HCT116 (cell line): ENCODE results near the gene CDIP1.

Source experiments
- CTCF ChIP-seq, 3 experiments: fragments of 200-600 bp in 1 of 3; sonication (generic) in 1 of 3; IDR thresholded peaks in 2 of 3; conservative IDR thresholded peaks in 1 of 3; 2 replicates each; pipeline ENCODE4 v1.5.1; 2012 to 2017; ENCODE audit warnings: low read depth in 2 of 3, low read length in 2 of 3, antibody characterized with exemption in 1 of 3, borderline replicate concordance in 1 of 3, control low read depth in 1 of 3, mild to moderate bottlenecking in 1 of 3, mixed read lengths in 1 of 3, mixed run types in 1 of 3, moderate library complexity in 1 of 3; ENCODE audit not compliant: insufficient read depth in 1 of 3
- ELF1 ChIP-seq: IDR thresholded peaks from 2 replicates; pipeline ENCODE4 v1.6.1; 2012; ENCODE audit warnings: low read depth, borderline replicate concordance
- EZH2 ChIP-seq: fragments of 200-600 bp; sonication (generic); IDR thresholded peaks from 2 replicates; pipeline ENCODE4 v1.6.1; 2017; ENCODE audit warnings: antibody characterized with exemption, mixed run types
- POLR2A ChIP-seq: IDR thresholded peaks from 2 replicates; pipeline ENCODE4 v1.7.0; 2011; ENCODE audit warnings: borderline replicate concordance; ENCODE audit not compliant: insufficient read depth, insufficient read length; ENCODE audit errors: extremely low read depth
- POLR2AphosphoS5 ChIP-seq: IDR thresholded peaks from 2 replicates; pipeline ENCODE4 v1.6.1; 2011; ENCODE audit warnings: mild to moderate bottlenecking, low read depth, low read length, moderate library complexity
- SIN3A ChIP-seq: IDR thresholded peaks from 2 replicates; pipeline ENCODE4 v1.6.1; 2012; ENCODE audit warnings: low read depth
- TCF7L2 ChIP-seq: IDR thresholded peaks from 2 replicates; pipeline ENCODE4 v1.7.0; 2011; ENCODE audit warnings: borderline replicate concordance, inconsistent platforms; ENCODE audit not compliant: insufficient read depth, insufficient read length; ENCODE audit errors: extremely low read depth
- TF ChIP-seq, protein P1 (sequence below): IDR thresholded peaks from 2 replicates; pipeline ENCODE4 v1.6.1; 2012

GRCh38 chr16:4552541-4552940 lies 14.0 kb upstream of the CDIP1 start:
- no peak for TF ChIP-seq CTCF (IDR thresholded peaks at IDR 0.05 in 2 of 3, conservative IDR thresholded peaks at IDR 0.05 in 1 of 3; ENCODE audit: borderline replicate concordance in 1 of 3, insufficient read depth in 1 of 3, low read depth in 2 of 3, low read length in 2 of 3)
- TF ChIP-seq POLR2A = no peak
- no peak for TF ChIP-seq EZH2
- TF ChIP-seq POLR2AphosphoS5 = no peak
- TF ChIP-seq, protein P1, sequence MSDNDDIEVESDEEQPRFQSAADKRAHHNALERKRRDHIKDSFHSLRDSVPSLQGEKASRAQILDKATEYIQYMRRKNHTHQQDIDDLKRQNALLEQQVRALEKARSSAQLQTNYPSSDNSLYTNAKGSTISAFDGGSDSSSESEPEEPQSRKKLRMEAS = no peak
- no peak for TF ChIP-seq TCF7L2
- no peak for TF ChIP-seq SIN3A
- TF ChIP-seq ELF1 = no peak
